ENCODE data around the gene BRPF1. TPM values are rescaled to one million over a fixed set of nuclear protein-coding genes. Genes with fewer than 3 reads are reported as not detected.

The BRPF1 gene
- total RNA-seq, 1 experiment from 2014 or later, result 24.7 TPM

GRCh38 chr3:9761919-9762318, 30.4 kb downstream of the BRPF1 start:
- H3K4me3 Mint-ChIP-seq (ENCODE audit: unreplicated experiment), result no peak overlapping the region
- no peaks in the 10 kb centered on the region for H3K27me3 Mint-ChIP-seq (ENCODE audit: insufficient read depth, unreplicated experiment)
- H3K27me3 ChIP-seq (replicated peaks; ENCODE audit: control insufficient read depth, insufficient read depth, low read length), result no peaks in the 10 kb centered on the region
- H3K27ac Mint-ChIP-seq (ENCODE audit: unreplicated experiment), result no peak overlapping the region
- no peak overlapping the region for H3K4me3 ChIP-seq (ENCODE audit: low read depth, low read length)
- TF ChIP-seq CTCF (IDR thresholded peaks at IDR 0.05; ENCODE audit: insufficient read depth in 1 of 2, low read depth in 1 of 2, low read length in 1 of 2, severe bottlenecking in 1 of 2, unreplicated experiment in 1 of 2), result no peak
- peaks cover 24% of the 10 kb centered on the region for H3K36me3 Mint-ChIP-seq (ENCODE audit: insufficient read depth, unreplicated experiment)
- CTCF ChIA-PET, result no interaction called here
- H3K9me3 ChIP-seq, result no peaks in the 10 kb centered on the region
- no peaks in the 10 kb centered on the region for H3K4me1 ChIP-seq
- POLR2A ChIA-PET, result no interaction called here
- intact Hi-C loops (cut with micrococcal nuclease; ENCODE audit: unreplicated experiment), result no loop called here
- no peaks in the 10 kb centered on the region; the same call in 1 of the 2 replicates for H3K36me3 ChIP-seq (ENCODE audit: control insufficient read depth, insufficient read depth, low read length)
- no peak for DNase-seq
- no peaks in the 10 kb centered on the region for H3K9me3 Mint-ChIP-seq (ENCODE audit: unreplicated experiment)
- no peaks in the 10 kb centered on the region for H3K4me1 Mint-ChIP-seq (ENCODE audit: low read depth, unreplicated experiment)
- BruUV-seq (replicated peaks), result no TSS peak

GRCh38 chr3:9762871-9763270, 31.3 kb downstream of the BRPF1 start:
- H3K9me3 ChIP-seq, result no peaks in the 10 kb centered on the region
- no peak for DNase-seq
- POLR2A ChIA-PET, result no interaction called here

GRCh38 chr3:9765865-9766264, 34.3 kb downstream of the BRPF1 start:
- H3K36me3 ChIP-seq (ENCODE audit: control insufficient read depth, insufficient read depth, low read length), result no peaks in the 10 kb centered on the region; the same call in 1 of the 2 replicates
- BruUV-seq (replicated peaks), result no TSS peak
- Mint-ChIP-seq H3K9me3 (ENCODE audit: unreplicated experiment) (no peaks in the 10 kb centered on the region), H3K27ac (ENCODE audit: unreplicated experiment) (no peak overlapping the region), H3K4me1 (ENCODE audit: low read depth, unreplicated experiment) (peaks cover 7% of the 10 kb centered on the region), H3K27me3 (ENCODE audit: insufficient read depth, unreplicated experiment) (no peaks in the 10 kb centered on the region), H3K36me3 (ENCODE audit: insufficient read depth, unreplicated experiment) (peaks cover 14% of the 10 kb centered on the region), H3K4me3 (ENCODE audit: unreplicated experiment) (no peak overlapping the region)
- POLR2A ChIA-PET, result no interaction called here
- DNase-seq, result no peak
- no peak overlapping the region for H3K4me3 ChIP-seq (ENCODE audit: low read depth, low read length)
- no peak for TF ChIP-seq CTCF (IDR thresholded peaks at IDR 0.05; ENCODE audit: insufficient read depth in 1 of 2, low read depth in 1 of 2, low read length in 1 of 2, severe bottlenecking in 1 of 2, unreplicated experiment in 1 of 2)
- CTCF ChIA-PET, result interaction anchor here (0.6 kb wide), 1 partner anchor 86 kb away, joined by 3 read pairs; no protein-coding TSS in a partner anchor
- no peaks in the 10 kb centered on the region for H3K27me3 ChIP-seq (replicated peaks; ENCODE audit: control insufficient read depth, insufficient read depth, low read length)
- H3K9me3 ChIP-seq, result no peaks in the 10 kb centered on the region
- intact Hi-C loops (cut with micrococcal nuclease; ENCODE audit: unreplicated experiment), result no loop called here
- peaks cover 8% of the 10 kb centered on the region for H3K4me1 ChIP-seq

More at GRCh38 chr3:9762871-9763270, 31.3 kb downstream of the BRPF1 start:
- Histone ChIP-seq H3K36me3 (ENCODE audit: control insufficient read depth, insufficient read depth, low read length) (no peaks in the 10 kb centered on the region; the same call in none of the 2 replicates), H3K27me3 (replicated peaks; ENCODE audit: control insufficient read depth, insufficient read depth, low read length) (no peaks in the 10 kb centered on the region), H3K4me3 (ENCODE audit: low read depth, low read length) (no peak overlapping the region), H3K4me1 (no peaks in the 10 kb centered on the region)
- CTCF ChIA-PET, result no interaction called here
- no peaks in the 10 kb centered on the region for H3K4me1 Mint-ChIP-seq (ENCODE audit: low read depth, unreplicated experiment)
- no peaks in the 10 kb centered on the region for H3K9me3 Mint-ChIP-seq (ENCODE audit: unreplicated experiment)
- H3K27me3 Mint-ChIP-seq (ENCODE audit: insufficient read depth, unreplicated experiment), result no peaks in the 10 kb centered on the region
- BruUV-seq (replicated peaks), result no TSS peak
- H3K4me3 Mint-ChIP-seq (ENCODE audit: unreplicated experiment), result no peak overlapping the region
- no peak for TF ChIP-seq CTCF (IDR thresholded peaks at IDR 0.05; ENCODE audit: insufficient read depth in 1 of 2, low read depth in 1 of 2, low read length in 1 of 2, severe bottlenecking in 1 of 2, unreplicated experiment in 1 of 2)
- H3K36me3 Mint-ChIP-seq (ENCODE audit: insufficient read depth, unreplicated experiment), result peaks cover 24% of the 10 kb centered on the region
- intact Hi-C loops (cut with micrococcal nuclease; ENCODE audit: unreplicated experiment), result no loop called here
- H3K27ac Mint-ChIP-seq (ENCODE audit: unreplicated experiment), result no peak overlapping the region

All from Caco-2 (cell line).